H1 (cell line): ENCODE results near the gene CUBN. TPM values are rescaled to one million over a fixed set of nuclear protein-coding genes. Genes with fewer than 3 reads are reported as not detected.
A peak's percentile ranks its signal among the peaks of the same experiment; 100 is the strongest.

Experiments
- CTCF ChIA-PET: fragments of 300-600 bp; sonication (Branson Sonifier 250); formaldehyde crosslinking; loops from one replicate; lab custom pipeline; 2021; ENCODE audit not compliant: partially characterized antibody; lab: Charles Lee
- POLR2A ChIA-PET: fragments of 300-600 bp; sonication (Branson Sonifier 250); formaldehyde crosslinking; loops from one replicate; lab custom pipeline; 2021; ENCODE audit warnings: inconsistent platforms; ENCODE audit not compliant: partially characterized antibody; lab: Charles Lee
- DNase-seq, 2 experiments: peaks; one replicate each; pipeline versions ENCODE4 v3.0.0 to v3.0.0-alpha.2; 2010 to 2022; ENCODE audit warnings: low spot score in 2 of 2, low read depth in 1 of 2, mixed read lengths in 1 of 2
- FAIRE-seq: peaks from 2 replicates; lab custom pipeline; 2011; peaks lifted over from hg19 to GRCh38; lab: Jason Lieb, UNC
- H2AFZ ChIP-seq: 2 replicates; pipeline ENCODE4 v1.8.1; 2012; ENCODE audit warnings: low read length, inconsistent platforms
- H2AK5ac ChIP-seq: 2 replicates; pipeline ENCODE4 v1.6.1; 2013; ENCODE audit warnings: low read depth, low read length
- H2BK120ac ChIP-seq: replicated peaks from 2 replicates; pipeline ENCODE3; 2013; ENCODE audit warnings: low read depth, low read length, inconsistent platforms
- H2BK12ac ChIP-seq: 2 replicates; pipeline ENCODE4 v1.6.1; 2013; ENCODE audit warnings: low read depth, low read length
- H2BK15ac ChIP-seq: 2 replicates; pipeline ENCODE4 v1.6.1; 2013; ENCODE audit warnings: low read length
- H2BK20ac ChIP-seq: 2 replicates; pipeline ENCODE4 v1.6.1; 2013; ENCODE audit warnings: low read length
- H2BK5ac ChIP-seq: 2 replicates; pipeline ENCODE4 v1.6.1; 2013; ENCODE audit warnings: low read depth, low read length
- H3K14ac ChIP-seq: 2 replicates; pipeline ENCODE4 v1.6.1; 2013; ENCODE audit warnings: inconsistent platforms; ENCODE audit not compliant: insufficient read length
- H3K18ac ChIP-seq: 2 replicates; pipeline ENCODE4 v1.6.1; 2013; ENCODE audit warnings: low read length; ENCODE audit errors: extremely low read depth
- H3K23ac ChIP-seq: 2 replicates; pipeline ENCODE4 v1.6.1; 2013; ENCODE audit warnings: inconsistent platforms; ENCODE audit not compliant: insufficient read length
- H3K23me2 ChIP-seq: 2 replicates; pipeline ENCODE4 v1.6.1; 2013; ENCODE audit warnings: low read depth, low read length
- H3K27ac ChIP-seq: 2 replicates; pipeline ENCODE4 v1.6.1; 2011; ENCODE audit warnings: low read depth, low read length, inconsistent platforms
- H3K27me3 ChIP-seq, 4 experiments: replicated peaks in 1 of 4; 1 replicate in 1 of 4; 2 replicates in 3 of 4; pipeline versions ENCODE4 v1.6.1 to v1.8.1; 2011 to 2013; ENCODE audit warnings: low read length in 3 of 4, mild to moderate bottlenecking in 3 of 4, inconsistent platforms in 2 of 4, mixed read lengths in 2 of 4, moderate library complexity in 1 of 4; ENCODE audit not compliant: control insufficient read depth in 3 of 4, insufficient read depth in 3 of 4; ENCODE audit errors: extremely low read depth in 1 of 4
- H3K36me3 ChIP-seq, 4 experiments: 2 replicates each; pipeline versions ENCODE4 v1.6.1 to v1.8.1; 2011 to 2013; ENCODE audit warnings: mild to moderate bottlenecking in 4 of 4, low read length in 3 of 4, moderate library complexity in 2 of 4, control low read depth in 1 of 4, inconsistent platforms in 1 of 4; ENCODE audit not compliant: insufficient read depth in 4 of 4, control insufficient read depth in 2 of 4
- H3K4ac ChIP-seq: replicated peaks from 2 replicates; pipeline ENCODE3; 2013; ENCODE audit warnings: low read length, low read depth, mixed read lengths, inconsistent platforms; ENCODE audit not compliant: insufficient read length
- H3K4me1 ChIP-seq, 4 experiments: replicated peaks in 1 of 4; 1 replicate in 1 of 4; 2 replicates in 3 of 4; pipeline versions ENCODE4 v1.6.1 to v1.8.1; 2011 to 2013; ENCODE audit warnings: low read length in 3 of 4, inconsistent platforms in 2 of 4, mixed read lengths in 1 of 4; ENCODE audit not compliant: insufficient read depth in 4 of 4, control insufficient read depth in 3 of 4
- H3K4me2 ChIP-seq, 2 experiments: 2 replicates each; pipeline versions ENCODE4 v1.6.1 to v1.8.1; 2011 to 2013; ENCODE audit warnings: low read depth in 2 of 2, low read length in 2 of 2, control low read depth in 1 of 2, inconsistent platforms in 1 of 2, mild to moderate bottlenecking in 1 of 2; ENCODE audit not compliant: insufficient read depth in 1 of 2
- H3K4me3 ChIP-seq, 4 experiments: fragments of 200-600, 300-600 bp in 1 of 4; sonication (generic), shearing (Covaris generic), sonication (Bioruptor Twin) in 1 of 4; 2 replicates each; pipeline versions ENCODE4 v1.5.1 to v1.8.1; 2011 to 2016; ENCODE audit warnings: low read length in 4 of 4, low read depth in 3 of 4, control low read depth in 2 of 4, inconsistent platforms in 2 of 4, mild to moderate bottlenecking in 2 of 4, mixed read lengths in 1 of 4, moderate library complexity in 1 of 4; ENCODE audit not compliant: insufficient read depth in 2 of 4; ENCODE audit errors: extremely low read depth in 1 of 4
- H3K56ac ChIP-seq: replicated peaks from 2 replicates; pipeline ENCODE3; 2013; ENCODE audit warnings: low read depth, mild to moderate bottlenecking, mixed read lengths, low read length, inconsistent platforms; ENCODE audit not compliant: insufficient read length
- H3K79me1 ChIP-seq: 2 replicates; pipeline ENCODE4 v1.6.1; 2013; ENCODE audit warnings: low read depth, low read length, control low read depth
- H3K79me2 ChIP-seq, 2 experiments: 2 replicates each; pipeline versions ENCODE4 v1.6.1 to v1.8.1; 2012 to 2013; ENCODE audit warnings: low read length in 2 of 2, mild to moderate bottlenecking in 2 of 2, inconsistent platforms in 1 of 2; ENCODE audit not compliant: insufficient read depth in 2 of 2, control insufficient read depth in 1 of 2
- H3K9ac ChIP-seq, 4 experiments: replicated peaks in 1 of 4; 1 replicate in 1 of 4; 2 replicates in 3 of 4; pipeline versions ENCODE4 v1.6.1 to v1.8.1; 2011 to 2013; ENCODE audit warnings: low read depth in 3 of 4, low read length in 3 of 4, control low read depth in 2 of 4, mild to moderate bottlenecking in 2 of 4, moderate library complexity in 2 of 4, inconsistent platforms in 1 of 4; ENCODE audit errors: extremely low read depth in 1 of 4
- H3K9me3 ChIP-seq, 2 experiments: 2 replicates each; pipeline versions ENCODE4 v1.6.1 to v1.8.1; 2012 to 2013; ENCODE audit warnings: mild to moderate bottlenecking in 2 of 2, moderate library complexity in 2 of 2, control low read depth in 1 of 2, inconsistent platforms in 1 of 2, low read depth in 1 of 2, low read length in 1 of 2, mixed read lengths in 1 of 2; ENCODE audit not compliant: insufficient read depth in 2 of 2
- H4K20me1 ChIP-seq, 2 experiments: replicated peaks in 1 of 2; 2 replicates each; pipeline versions ENCODE3 to v1.8.1; 2011 to 2013; ENCODE audit warnings: inconsistent platforms in 2 of 2, low read length in 2 of 2, mild to moderate bottlenecking in 1 of 2; ENCODE audit not compliant: insufficient read depth in 2 of 2, control insufficient read depth in 1 of 2
- H4K5ac ChIP-seq: 2 replicates; pipeline ENCODE4 v1.6.1; 2013; ENCODE audit warnings: low read length, low read depth, mixed read lengths, inconsistent platforms; ENCODE audit not compliant: insufficient read length
- H4K8ac ChIP-seq: 2 replicates; pipeline ENCODE4 v1.8.0; 2013; ENCODE audit warnings: mild to moderate bottlenecking, moderate library complexity, low read length, inconsistent platforms; ENCODE audit not compliant: insufficient read depth; ENCODE audit errors: extremely low read depth
- H4K91ac ChIP-seq: replicated peaks from 2 replicates; pipeline ENCODE3; 2013; ENCODE audit warnings: low read length, mixed read lengths, inconsistent platforms; ENCODE audit not compliant: insufficient read length
- BACH1 ChIP-seq: IDR thresholded peaks from 2 replicates; pipeline ENCODE4 v1.6.1; 2012; ENCODE audit warnings: low read length, improper control_type of control experiment
- CBX8 ChIP-seq: fragments of 300-800, 300-1000 bp; sonication (generic); IDR thresholded peaks from 2 replicates; pipeline ENCODE4 v1.7.1; 2016; ENCODE audit warnings: low read depth, low read length, borderline replicate concordance
- EGR1 ChIP-seq: IDR thresholded peaks from 2 replicates; pipeline ENCODE4 v1.6.1; 2011; ENCODE audit warnings: low read depth, low read length, borderline replicate concordance
- NANOG ChIP-seq: IDR thresholded peaks from 2 replicates; pipeline ENCODE4 v1.6.1; 2011; ENCODE audit warnings: low read length, low read depth, mild to moderate bottlenecking, inconsistent platforms; ENCODE audit not compliant: insufficient read depth, poor library complexity, severe bottlenecking
- RAD21 ChIP-seq, 2 experiments: IDR thresholded peaks in 1 of 2; conservative IDR thresholded peaks in 1 of 2; 2 replicates each; pipeline ENCODE4 v1.6.1; 2011; ENCODE audit warnings: low read depth in 2 of 2, low read length in 2 of 2, improper control_type of control experiment in 1 of 2, inconsistent platforms in 1 of 2, mild to moderate bottlenecking in 1 of 2, moderate library complexity in 1 of 2
- SUZ12 ChIP-seq: fragments of 200-600 bp; sonication (generic); IDR thresholded peaks from 2 replicates; pipeline ENCODE4 v1.6.1; 2012; ENCODE audit warnings: mild to moderate bottlenecking, inconsistent platforms, low read length, moderate library complexity, mixed read lengths
- WGBS, 2 experiments: shearing (Covaris generic) in 1 of 2; methylation state at CpG; one replicate each; pipeline versions ENCODE4 v1.1.6 to v1.1.7; 2013 to 2015; ENCODE audit warnings: low lambda C conversion rate in 2 of 2, mixed read lengths in 2 of 2, inconsistent platforms in 1 of 2, low coverage in 1 of 2, missing lambda C conversion rate in 1 of 2; ENCODE audit not compliant: insufficient replicate concordance in 2 of 2, insufficient coverage in 1 of 2, insufficient read length in 1 of 2; ENCODE audit errors: extremely low coverage in 1 of 2, missing lambda C conversion rate in 1 of 2; 5-methylcytosine and 5-hydroxymethylcytosine counted together
- polyA plus RNA-seq, 7 experiments: library from polyadenylated mRNA; depleted of rRNA in 3 of 7; stranded (reverse) in 5 of 7; unstranded in 2 of 7; fragments of >200 nt in 5 of 7; fragments of 200-250 nt in 2 of 7; gene quantifications; 1 replicate in 5 of 7; 2 replicates in 1 of 7; 4 replicates in 1 of 7; pipeline versions ENCODE4 v1.2.1 to v1.2.3, GENCODE V29; 2011 to 2013; ENCODE audit warnings: missing spikeins in 2 of 7, mixed read lengths in 2 of 7
- total RNA-seq: library from RNA; stranded (reverse); fragmentation: NEBNext Ultra II Directional; extraction: Animal tissue kit (Norgen Biotek cat#: 25700); gene quantifications from 2 replicates; pipeline ENCODE4 v1.2.1, GENCODE V29; 2021

Gene CUBN
- total and polyA plus RNA-seq, 2 of the 8 experiments (the other 6 are each of a cell fraction or from before 2014, with no cell fraction given) = 0.04 to 0.08 TPM

- no peak overlapping the region for H2BK120ac ChIP-seq
- H3K56ac ChIP-seq = no peak overlapping the region
- no peak overlapping the region for H3K18ac ChIP-seq
- H2AFZ ChIP-seq = peak overlapping the region; percentile 76; the same call in 1 of the 2 replicates
- peaks cover 0 to 2% (median 0%) of the 10 kb centered on the region in 4 experiments; a peak in 1 of 7 replicates for H3K4me1 ChIP-seq
- no peak overlapping the region for H3K14ac ChIP-seq
- 88% methylated on average over 2 of the region's 2 CpGs; no CpG with 5 or more reads in 1 of the 2 experiments for WGBS, 2 experiments
- FAIRE-seq = no peak
- no peak overlapping the region for H2AK5ac ChIP-seq
- H3K9me3 ChIP-seq = no peaks in the 10 kb centered on the region
- ChIA-PET POLR2A (no interaction called here), CTCF (interaction anchor here (2.1 kb wide), 1 partner anchor 8 kb away, joined by 7 read pairs; no protein-coding TSS in a partner anchor)
- no peak overlapping the region for H3K4me3 ChIP-seq
- H4K20me1 ChIP-seq = no peaks in the 10 kb centered on the region
- H4K8ac ChIP-seq = no peak overlapping the region
- TF ChIP-seq CBX8 (no peak), EGR1 (no peak), SUZ12 (no peak), RAD21 (IDR thresholded peaks at IDR 0.05 in 1 of 2, conservative IDR thresholded peaks at IDR 0.05 in 1 of 2; ENCODE audit: low read depth in 2 of 2, low read length in 2 of 2) (no peak), NANOG (no peak), BACH1 (no peak)
- H3K4me2 ChIP-seq = no peak overlapping the region
- H2BK20ac ChIP-seq = no peak overlapping the region
- no peak for DNase-seq
- no peaks in the 10 kb centered on the region for H3K79me2 ChIP-seq
- H3K23ac ChIP-seq = no peak overlapping the region
- no peaks in the 10 kb centered on the region for H3K79me1 ChIP-seq
- no peak overlapping the region for H2BK5ac ChIP-seq
- no peak overlapping the region for H3K27ac ChIP-seq
- H2BK12ac ChIP-seq = no peak overlapping the region
- no peaks in the 10 kb centered on the region for H3K23me2 ChIP-seq
- H3K36me3 ChIP-seq = no peaks in the 10 kb centered on the region
- H3K4ac ChIP-seq = no peak overlapping the region
- H3K9ac ChIP-seq = no peak overlapping the region
- no peak overlapping the region for H4K5ac ChIP-seq
- H4K91ac ChIP-seq = no peak overlapping the region
- no peaks in the 10 kb centered on the region for H3K27me3 ChIP-seq
- H2BK15ac ChIP-seq = no peak overlapping the region
Measured at GRCh38 chr10:16907687-16908086, 221.9 kb downstream of the CUBN start.
